Mucosa of rectum (tissue), 2 donors: ENCODE results near the gene SLC25A34.

ENCODE experiments used
- H3K27ac ChIP-seq, 2 donors: one replicate each; pipeline ENCODE4 v1.7.0; 2013; ENCODE audit warnings: inconsistent platforms in 2 of 2, low read depth in 2 of 2, low read length in 2 of 2
- H3K27me3 ChIP-seq, 2 donors: one replicate each; pipeline ENCODE4 v1.7.0; 2013; ENCODE audit warnings: low read length in 2 of 2; ENCODE audit not compliant: control insufficient read depth in 2 of 2, insufficient read depth in 2 of 2
- H3K36me3 ChIP-seq, 2 donors: one replicate each; pipeline ENCODE4 v1.7.0; 2013; ENCODE audit warnings: low read length in 2 of 2; ENCODE audit not compliant: control insufficient read depth in 2 of 2, insufficient read depth in 2 of 2
- H3K4me1 ChIP-seq, 2 donors: one replicate each; pipeline ENCODE4 v1.7.0; 2013; ENCODE audit warnings: low read length in 2 of 2, mild to moderate bottlenecking in 1 of 2; ENCODE audit not compliant: control insufficient read depth in 2 of 2, insufficient read depth in 2 of 2
- H3K4me3 ChIP-seq, 2 donors: one replicate each; pipeline ENCODE4 v1.7.0; 2013; ENCODE audit warnings: low read length in 2 of 2
- H3K9ac ChIP-seq, 2 donors: one replicate each; pipeline ENCODE4 v1.7.0; 2013; ENCODE audit warnings: low read length in 2 of 2, low read depth in 1 of 2, mild to moderate bottlenecking in 1 of 2
- H3K9me3 ChIP-seq, 2 donors: one replicate each; pipeline ENCODE4 v1.7.0; 2013; ENCODE audit warnings: low read length in 2 of 2; ENCODE audit not compliant: control insufficient read depth in 2 of 2
- donor health status: healthy.
- donor health status: Normal muscosa, but diverticular disease.

The SLC25A34 gene

DNA sequence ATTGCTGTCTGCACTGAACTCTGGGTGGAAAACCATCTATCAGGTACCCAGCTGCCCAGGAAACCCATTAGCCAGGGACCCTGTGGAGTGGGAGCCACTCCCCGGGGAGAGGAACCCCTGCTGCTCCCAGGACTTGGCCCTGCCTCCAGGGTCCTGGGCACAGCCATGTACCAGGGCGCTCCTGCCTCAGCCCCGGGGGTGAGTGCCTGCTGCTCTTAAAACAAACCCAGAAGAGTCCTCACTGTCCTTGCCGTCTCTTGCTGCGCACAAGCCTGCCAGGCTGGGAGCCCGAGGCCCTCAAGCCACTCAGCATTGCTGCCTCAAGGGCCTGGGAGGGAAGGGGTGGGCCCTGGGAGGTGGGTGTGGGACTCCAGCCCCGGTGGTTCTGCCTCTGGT, 3.4 kb upstream of the SLC25A34 start:
- no peaks in the 10 kb centered on the region for H3K27me3 ChIP-seq
- H3K27ac ChIP-seq, result no peak overlapping the region
- H3K36me3 ChIP-seq, result peaks cover 58 to 59% of the 10 kb centered on the region in 2 donors
- no peak overlapping the region for H3K4me3 ChIP-seq
- H3K4me1 ChIP-seq, result peaks cover 16 to 29% of the 10 kb centered on the region in 2 donors
- H3K9me3 ChIP-seq, result no peaks in the 10 kb centered on the region
- no peak overlapping the region for H3K9ac ChIP-seq

DNA sequence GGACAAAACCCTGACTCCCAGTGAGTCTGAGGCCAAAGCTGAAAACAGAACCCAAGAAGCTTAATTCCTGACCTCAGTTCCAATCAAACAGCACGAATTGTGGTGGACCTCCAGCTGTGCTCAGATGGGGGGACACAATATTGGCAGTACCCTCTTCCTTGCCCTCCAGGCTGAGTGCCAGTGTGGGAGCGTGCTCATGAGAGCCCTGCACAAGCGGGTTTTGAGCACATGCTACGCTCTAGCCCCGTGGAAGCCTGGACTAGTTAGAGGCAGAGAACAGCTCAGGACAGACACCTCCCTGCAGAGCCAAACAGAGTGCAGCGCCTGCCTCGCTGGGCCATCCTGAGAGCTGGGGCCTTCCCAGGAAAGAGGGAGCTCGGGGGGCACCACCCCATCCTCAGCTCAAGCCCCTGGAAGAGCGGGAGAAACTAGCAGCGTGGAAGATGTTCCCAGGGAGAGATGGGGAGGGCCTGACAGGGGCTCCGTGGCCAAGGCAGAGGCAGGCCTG, 2.8 kb upstream of the SLC25A34 start:
- no peak overlapping the region for H3K9ac ChIP-seq
- H3K27ac ChIP-seq, result no peak overlapping the region
- peaks cover 52 to 53% of the 10 kb centered on the region in 2 donors for H3K36me3 ChIP-seq
- H3K4me3 ChIP-seq, result no peak overlapping the region
- H3K27me3 ChIP-seq, result no peaks in the 10 kb centered on the region
- H3K9me3 ChIP-seq, result no peaks in the 10 kb centered on the region
- H3K4me1 ChIP-seq, result peaks cover 22 to 35% of the 10 kb centered on the region in 2 donors

DNA sequence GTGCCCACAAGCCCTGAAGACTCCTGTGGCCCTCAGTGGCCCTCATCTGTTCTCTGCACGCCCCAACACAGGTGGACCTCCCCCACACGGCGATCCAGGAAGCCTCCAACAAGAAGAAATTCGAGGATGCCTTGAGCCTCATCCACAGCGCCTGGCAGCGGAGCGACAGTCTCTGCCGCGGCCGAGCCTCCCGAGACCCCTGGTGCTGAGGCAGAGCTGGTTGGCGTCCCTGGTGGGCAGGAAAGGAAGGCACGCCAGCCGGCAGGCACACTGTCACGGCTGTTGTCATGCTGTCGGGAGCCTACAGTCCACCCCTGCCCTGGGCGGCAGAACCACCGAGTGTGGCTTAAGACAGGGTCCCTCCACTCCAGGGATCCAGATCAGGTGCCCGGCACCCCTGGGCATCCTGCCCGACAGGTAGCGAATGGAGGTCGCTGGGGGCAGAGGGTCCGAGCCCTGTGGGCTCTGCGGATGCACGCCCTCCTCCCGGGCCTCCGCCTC, 2.3 kb upstream of the SLC25A34 start:
- peaks cover 25 to 37% of the 10 kb centered on the region in 2 donors for H3K4me1 ChIP-seq
- no peak overlapping the region for H3K9ac ChIP-seq
- H3K27ac ChIP-seq, result no peak overlapping the region
- H3K9me3 ChIP-seq, result no peaks in the 10 kb centered on the region
- H3K36me3 ChIP-seq, result peaks cover 48% of the 10 kb centered on the region in 2 donors
- no peak overlapping the region for H3K4me3 ChIP-seq
- no peaks in the 10 kb centered on the region for H3K27me3 ChIP-seq

DNA sequence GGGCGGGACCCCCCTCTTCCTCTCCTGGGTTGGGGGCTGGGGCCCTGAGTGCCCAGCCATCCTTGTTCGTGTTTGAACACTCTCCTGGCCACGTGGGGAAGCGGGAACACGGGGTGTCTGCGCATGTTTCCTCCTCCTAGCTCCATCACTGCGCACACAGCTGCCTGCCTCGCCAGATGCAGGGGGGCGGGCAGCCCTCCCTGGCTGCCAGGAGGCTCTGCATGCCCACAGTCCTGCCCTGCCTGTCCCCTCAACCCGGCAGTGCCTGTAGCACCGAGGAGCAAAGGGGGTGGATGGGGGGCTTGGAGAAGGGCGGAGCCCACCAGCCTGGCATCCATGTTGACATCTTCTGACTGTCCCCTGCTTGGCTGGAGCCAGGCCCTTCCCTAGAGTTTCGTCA, 1.8 kb upstream of the SLC25A34 start:
- H3K27ac ChIP-seq, result no peak overlapping the region
- H3K9ac ChIP-seq, result no peak overlapping the region
- no peak overlapping the region for H3K4me3 ChIP-seq
- H3K9me3 ChIP-seq, result no peaks in the 10 kb centered on the region
- peaks cover 43% of the 10 kb centered on the region in 2 donors for H3K36me3 ChIP-seq
- peaks cover 26 to 37% of the 10 kb centered on the region in 2 donors for H3K4me1 ChIP-seq
- H3K27me3 ChIP-seq, result no peaks in the 10 kb centered on the region

DNA sequence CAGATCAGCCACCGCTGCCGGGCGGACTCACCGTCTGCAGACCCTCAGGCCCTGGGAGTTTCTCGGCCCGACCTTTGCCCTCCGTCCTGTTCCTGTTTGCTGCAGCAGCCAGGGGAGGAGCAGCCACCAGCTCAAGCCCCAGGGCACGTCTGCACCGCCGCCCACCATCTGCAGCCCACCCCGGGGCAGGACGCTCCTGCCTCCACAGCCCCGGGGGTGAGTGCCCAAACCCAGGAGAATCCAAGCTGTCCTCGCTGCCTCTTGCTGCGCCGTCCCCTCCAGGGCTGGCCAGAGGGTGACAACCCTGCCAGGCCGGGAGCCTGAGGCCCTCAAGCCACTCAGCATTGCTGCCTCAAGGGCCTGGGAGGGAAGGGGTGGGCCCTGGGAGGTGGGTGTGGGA, 1.2 kb upstream of the SLC25A34 start:
- peak overlapping the region; percentile 93 for H3K27ac ChIP-seq
- peak overlapping the region in 1 of 2 donors; percentile 85 for H3K9ac ChIP-seq
- H3K4me3 ChIP-seq, result no peak overlapping the region
- H3K27me3 ChIP-seq, result no peaks in the 10 kb centered on the region
- peaks cover 37 to 38% of the 10 kb centered on the region in 2 donors for H3K36me3 ChIP-seq
- H3K9me3 ChIP-seq, result no peaks in the 10 kb centered on the region
- H3K4me1 ChIP-seq, result peaks cover 26 to 37% of the 10 kb centered on the region in 2 donors

DNA sequence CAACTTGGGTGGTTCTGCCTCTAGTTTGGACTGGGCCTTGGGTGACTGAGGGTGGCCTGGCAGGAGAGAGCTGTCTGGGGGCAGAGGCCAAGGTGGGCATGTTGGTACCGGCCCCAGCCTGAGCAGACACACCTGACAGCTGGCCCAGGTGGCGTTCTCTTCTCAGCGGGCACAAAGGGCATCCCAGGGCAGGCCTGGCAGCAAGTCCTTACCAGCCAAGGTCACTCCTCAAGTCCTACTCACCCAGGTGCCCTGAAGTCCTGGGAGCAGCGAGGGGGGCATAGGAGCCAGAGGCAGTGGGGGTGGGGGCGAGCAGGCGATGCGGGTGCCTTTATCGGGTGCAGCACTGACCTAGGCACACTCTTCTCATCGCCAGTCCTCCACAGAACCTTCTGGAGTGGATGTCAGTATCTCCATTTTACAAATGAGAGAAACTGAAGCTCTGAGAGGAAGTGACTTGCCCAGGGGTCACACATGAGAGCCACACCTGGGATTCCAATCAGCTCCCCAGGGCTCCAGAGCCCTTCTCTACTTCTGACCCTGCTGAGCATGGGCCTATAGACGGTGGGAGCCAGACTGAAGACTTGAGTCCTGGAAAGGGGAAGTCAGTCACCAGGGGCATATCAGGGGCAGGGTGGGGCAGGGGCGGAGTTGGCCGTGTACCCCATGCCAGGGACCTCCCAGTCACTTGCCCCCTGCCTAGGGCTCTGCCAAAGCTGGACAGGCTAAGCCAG, 587 bp upstream of the SLC25A34 start:
- Histone ChIP-seq H3K36me3 (peaks cover 35 to 37% of the 10 kb centered on the region in 2 donors), H3K4me1 (peaks cover 26 to 39% of the 10 kb centered on the region in 2 donors), H3K9me3 (no peaks in the 10 kb centered on the region), H3K27ac (peak overlapping the region; percentile 93), H3K4me3 (peak overlapping the region in 1 of 2 donors; percentile 68), H3K27me3 (no peaks in the 10 kb centered on the region), H3K9ac (peak overlapping the region in 1 of 2 donors; percentile 85)

DNA sequence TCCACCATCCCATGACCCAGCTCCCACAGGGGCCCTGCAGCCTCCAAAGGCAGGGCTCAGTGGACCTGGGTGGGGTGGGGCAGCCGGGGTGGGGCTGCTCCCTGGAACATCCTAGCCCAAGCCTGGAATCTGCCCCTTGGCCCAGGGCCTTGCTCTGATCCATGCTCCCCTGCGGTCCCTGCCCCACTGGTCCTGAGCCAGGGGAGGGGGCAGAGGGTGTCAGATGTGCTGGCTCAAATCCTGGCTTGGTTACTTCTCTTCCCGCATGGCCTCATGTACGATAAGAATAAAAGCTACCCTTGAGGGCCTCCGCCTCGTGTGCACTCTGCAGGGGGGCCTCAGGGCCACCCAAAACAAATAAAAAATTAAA, 819 bp downstream of the SLC25A34 start:
- Histone ChIP-seq H3K27ac (peak overlapping the region; percentile 93), H3K4me3 (peak overlapping the region; percentile 57 to 68), H3K27me3 (no peaks in the 10 kb centered on the region), H3K36me3 (peaks cover 22 to 23% of the 10 kb centered on the region in 2 donors), H3K9ac (peak overlapping the region in 1 of 2 donors; percentile 85), H3K4me1 (peaks cover 29 to 51% of the 10 kb centered on the region in 2 donors), H3K9me3 (no peaks in the 10 kb centered on the region)

DNA sequence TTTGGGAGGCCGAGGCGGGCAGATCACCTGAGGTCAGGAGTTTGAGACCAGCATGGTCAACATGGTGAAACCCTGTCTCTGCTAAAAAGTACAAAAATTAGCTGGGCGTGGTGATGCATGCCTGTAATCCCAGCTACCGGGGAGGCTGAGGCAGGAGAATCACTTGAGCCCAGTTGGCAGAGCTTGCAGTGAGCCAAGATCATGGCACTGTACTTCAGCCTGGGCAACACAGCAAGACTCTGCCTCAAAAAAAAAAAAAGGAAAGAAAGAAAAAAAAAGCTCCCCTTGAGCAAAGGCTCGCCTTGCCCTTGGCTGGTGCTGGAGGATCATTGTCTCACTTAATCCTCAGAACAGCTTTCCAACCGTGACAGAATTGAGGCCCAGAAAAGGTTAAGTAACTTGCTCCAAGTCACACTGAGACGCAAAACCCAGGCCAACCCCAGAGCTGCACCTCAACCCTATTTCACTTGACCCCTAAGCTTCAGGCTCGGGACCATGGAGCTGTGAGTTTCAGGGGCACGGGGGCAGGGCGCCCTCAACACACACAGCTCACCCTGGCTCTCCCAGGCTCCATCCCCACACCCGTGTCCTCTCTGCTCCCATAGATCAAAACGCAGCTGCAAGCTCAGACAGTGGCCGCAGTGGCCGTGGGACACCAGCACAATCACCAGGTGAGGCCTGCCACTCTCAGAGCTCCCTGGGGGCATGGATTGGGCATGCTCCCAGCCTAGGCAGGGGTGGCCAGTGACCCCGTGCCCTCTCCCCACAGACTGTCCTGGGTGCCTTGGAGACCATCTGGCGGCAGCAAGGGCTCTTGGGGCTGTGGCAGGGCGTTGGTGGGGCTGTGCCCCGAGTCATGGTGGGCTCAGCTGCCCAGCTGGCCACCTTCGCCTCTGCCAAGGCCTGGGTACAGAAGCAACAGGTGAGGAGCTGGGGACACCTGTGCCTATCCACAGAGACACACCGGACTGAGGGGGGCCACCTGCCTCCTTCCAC, 1.6 kb downstream of the SLC25A34 start:
- Histone ChIP-seq H3K27ac (peak overlapping the region; percentile 93), H3K4me3 (no peak overlapping the region)

DNA sequence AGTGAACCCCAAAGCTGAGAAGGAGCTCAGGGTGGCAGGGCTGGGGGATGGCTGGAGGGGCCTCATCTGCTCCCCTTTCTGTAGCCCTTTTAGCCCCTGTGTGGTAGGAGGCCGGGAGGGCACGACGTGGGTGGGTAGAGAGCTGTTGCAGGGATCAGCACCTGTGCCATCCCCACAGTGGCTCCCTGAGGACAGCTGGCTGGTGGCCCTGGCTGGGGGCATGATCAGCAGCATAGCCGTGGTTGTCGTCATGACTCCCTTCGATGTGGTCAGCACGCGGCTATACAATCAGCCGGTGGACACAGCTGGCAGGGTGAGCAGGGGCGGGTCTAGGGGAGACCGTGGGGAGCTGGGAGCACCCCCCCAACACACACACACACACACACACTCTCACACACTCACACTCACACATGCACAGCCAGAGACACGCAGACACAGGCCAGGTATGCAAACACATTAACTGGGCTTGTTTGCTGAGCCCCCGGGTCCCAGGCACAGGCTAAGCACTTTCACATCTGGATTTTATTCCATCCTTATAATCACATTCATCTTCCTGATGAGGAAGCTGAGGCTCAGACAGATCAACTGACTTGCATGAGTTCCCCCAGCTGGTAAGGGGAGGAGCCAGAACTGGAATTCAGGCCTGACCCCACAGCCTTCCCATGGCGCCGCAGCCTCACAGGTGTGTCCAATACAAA, 2.5 kb downstream of the SLC25A34 start:
- no peaks in the 10 kb centered on the region for H3K27me3 ChIP-seq
- H3K4me1 ChIP-seq, result peaks cover 29 to 54% of the 10 kb centered on the region in 2 donors
- no peak overlapping the region for H3K4me3 ChIP-seq
- no peak overlapping the region for H3K27ac ChIP-seq
- no peak overlapping the region for H3K9ac ChIP-seq
- H3K36me3 ChIP-seq, result peaks cover 7 to 12% of the 10 kb centered on the region in 2 donors
- no peaks in the 10 kb centered on the region for H3K9me3 ChIP-seq

More for the DNA sequence above, 1.6 kb downstream of the SLC25A34 start:
- Histone ChIP-seq H3K36me3 (peaks cover 16 to 18% of the 10 kb centered on the region in 2 donors), H3K27me3 (no peaks in the 10 kb centered on the region), H3K4me1 (peaks cover 29 to 54% of the 10 kb centered on the region in 2 donors), H3K9ac (peak overlapping the region; percentile 6 to 47), H3K9me3 (no peaks in the 10 kb centered on the region)
